ENCODE results near the gene ENTPD8.

ENTPD8 gene

DNA sequence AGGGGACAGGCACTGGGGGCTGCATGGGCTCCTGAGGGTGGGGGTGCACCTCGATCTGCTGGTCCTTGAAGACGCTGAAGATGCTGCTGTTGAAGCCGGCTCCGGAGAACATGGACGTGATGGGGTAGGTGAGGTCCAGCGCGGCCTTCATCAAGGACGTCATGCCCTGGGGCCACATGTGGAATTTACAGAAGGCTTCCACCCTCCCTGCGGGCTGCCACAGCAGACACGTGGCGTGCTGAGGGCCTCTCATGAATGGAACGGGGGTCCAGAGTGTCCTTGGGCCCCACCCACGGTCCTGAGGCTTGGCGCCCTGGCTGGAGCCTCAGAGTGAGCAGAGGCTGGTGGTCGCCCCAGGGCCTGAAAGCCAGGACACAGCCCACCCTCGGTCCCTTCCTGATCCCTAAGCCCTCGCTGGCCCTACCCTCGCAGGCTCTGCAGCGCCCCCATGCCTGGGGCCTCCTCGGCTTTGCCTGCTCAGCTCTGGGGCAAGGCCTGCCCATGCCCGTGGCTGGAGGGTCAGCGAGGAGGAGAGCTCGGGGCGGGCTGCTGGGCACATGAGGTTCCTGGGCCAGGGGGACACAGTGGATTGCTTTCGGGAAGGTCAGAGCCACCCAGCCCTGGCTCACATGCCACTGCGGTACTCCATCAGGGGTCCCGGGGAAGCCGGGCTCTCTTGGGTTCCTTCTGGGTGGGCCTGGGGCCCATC lies 23.3 kb upstream of the ENTPD8 start:
- H3K4me1 Mint-ChIP-seq = peaks cover 25% of the 10 kb centered on the region

DNA sequence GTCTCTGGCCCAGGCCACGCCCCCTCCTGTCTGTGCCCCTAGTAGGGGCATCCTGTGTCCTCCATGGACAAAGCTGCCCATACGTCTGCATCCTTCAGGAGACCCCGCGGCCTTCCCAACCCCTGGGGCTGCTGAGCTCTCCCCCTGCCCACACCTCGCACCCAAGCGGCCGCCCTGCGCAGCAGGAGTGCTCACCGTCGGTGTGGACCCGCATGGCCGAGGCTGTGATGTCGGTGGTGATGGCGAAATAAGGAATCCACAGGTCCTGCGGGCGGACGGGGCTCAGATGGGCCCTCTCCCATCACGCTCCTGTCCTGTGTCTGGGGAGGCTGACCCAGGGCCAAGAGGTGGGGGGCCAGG lies 22.8 kb upstream of the ENTPD8 start:
- no peaks in the 10 kb centered on the region for H3K9me3 Mint-ChIP-seq
- peaks cover 25% of the 10 kb centered on the region for H3K4me1 Mint-ChIP-seq
- no peaks in the 10 kb centered on the region for H3K27me3 Mint-ChIP-seq
- no peak overlapping the region for H3K27ac Mint-ChIP-seq
- ATAC-seq (no peak), DNase-seq (no peak)
- no peaks in the 10 kb centered on the region for H3K36me3 Mint-ChIP-seq (ENCODE audit: low read depth)
- no peak overlapping the region for H3K4me3 Mint-ChIP-seq

More for the DNA sequence above, 23.3 kb upstream of the ENTPD8 start:
- Mint-ChIP-seq H3K36me3 (ENCODE audit: low read depth) (no peaks in the 10 kb centered on the region), H3K4me3 (no peak overlapping the region), H3K27ac (no peak overlapping the region), H3K9me3 (no peaks in the 10 kb centered on the region), H3K27me3 (peaks cover 4% of the 10 kb centered on the region)
- DNase-seq (no peak), ATAC-seq (no peak)

DNA sequence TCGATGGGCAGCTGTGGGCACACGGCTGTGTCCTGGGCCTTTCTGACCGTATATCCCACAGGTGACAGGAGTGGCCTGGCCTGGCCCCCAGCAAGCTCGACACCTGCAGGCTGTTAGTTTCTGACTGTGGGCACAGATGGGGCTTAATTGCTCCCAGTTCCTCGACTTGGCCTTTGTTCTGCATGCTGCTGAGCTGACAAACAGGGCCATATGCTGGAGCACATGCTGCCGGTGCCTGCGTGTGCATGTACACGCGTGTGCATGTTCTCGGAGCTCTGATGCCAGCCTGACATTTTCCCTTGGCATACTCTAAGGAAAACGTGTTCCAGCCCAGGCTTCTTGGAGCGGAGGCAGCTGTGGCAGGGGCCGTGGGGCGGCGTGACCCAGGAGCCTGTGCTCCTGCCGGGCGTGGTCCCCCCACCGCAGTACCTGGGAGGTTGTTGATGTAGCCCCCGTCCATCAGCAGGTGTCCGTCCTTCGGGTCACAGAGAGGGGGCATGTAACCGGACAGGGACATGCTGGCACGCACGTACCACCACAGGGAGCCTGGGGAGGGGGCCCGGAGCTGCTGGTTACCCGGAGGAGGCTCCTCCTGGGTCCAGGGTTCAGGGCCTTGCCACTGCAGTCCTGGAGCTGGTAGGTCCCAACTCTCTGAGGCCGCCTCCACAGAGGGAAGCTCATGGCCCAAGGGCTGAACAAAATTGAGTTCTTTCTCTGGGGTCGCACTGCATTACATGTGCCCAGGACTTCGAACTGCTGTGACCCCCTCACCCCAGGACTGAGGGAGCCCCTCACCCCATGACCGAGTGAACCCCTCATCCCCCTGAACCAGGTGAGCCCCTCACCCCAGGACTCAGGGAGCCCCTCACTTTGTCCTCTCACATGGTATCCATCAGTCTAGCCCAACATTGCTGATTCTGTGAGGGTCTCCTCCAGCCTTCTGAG lies 22.1 kb upstream of the ENTPD8 start:
- ATAC-seq (no peak), DNase-seq (no peak)
- no peaks in the 10 kb centered on the region for H3K36me3 Mint-ChIP-seq (ENCODE audit: low read depth)
- H3K9me3 Mint-ChIP-seq = no peaks in the 10 kb centered on the region
- H3K4me3 Mint-ChIP-seq = peak overlapping the region; percentile 57
- no peaks in the 10 kb centered on the region for H3K27me3 Mint-ChIP-seq
- H3K27ac Mint-ChIP-seq = peak overlapping the region; percentile 64
- peaks cover 25% of the 10 kb centered on the region for H3K4me1 Mint-ChIP-seq

DNA sequence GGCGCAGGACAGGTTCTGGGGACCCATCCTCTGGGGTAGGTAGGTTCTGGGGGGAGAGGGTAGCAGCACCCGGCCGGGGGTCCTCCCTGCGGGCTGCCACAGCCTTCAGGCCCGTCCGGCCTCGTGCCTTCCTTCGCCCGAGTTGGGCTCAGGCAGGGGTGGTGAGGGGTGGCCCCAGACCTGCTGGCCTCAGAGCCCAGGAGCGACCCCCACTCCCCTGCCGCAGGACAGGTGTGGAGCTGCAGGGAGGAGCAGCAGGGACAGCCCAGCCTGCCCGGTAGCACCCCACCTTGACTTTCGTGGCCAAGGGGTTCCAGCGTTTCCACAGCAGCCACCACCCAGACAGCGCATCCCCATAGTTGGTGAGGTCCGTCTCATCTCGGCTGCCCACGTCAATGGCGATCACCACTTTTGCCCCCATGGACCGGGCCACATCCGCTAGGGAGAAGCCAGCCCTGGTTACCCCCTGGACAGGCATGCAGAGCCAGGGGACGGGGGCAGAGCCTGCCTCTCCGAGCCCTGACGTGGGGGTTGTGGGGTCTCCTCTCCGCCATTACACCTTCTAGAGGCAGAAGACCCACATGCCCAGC lies 21.3 kb upstream of the ENTPD8 start:
- H3K4me3 Mint-ChIP-seq = peak overlapping the region; percentile 81
- peaks cover 25% of the 10 kb centered on the region for H3K4me1 Mint-ChIP-seq
- H3K9me3 Mint-ChIP-seq = no peaks in the 10 kb centered on the region

DNA sequence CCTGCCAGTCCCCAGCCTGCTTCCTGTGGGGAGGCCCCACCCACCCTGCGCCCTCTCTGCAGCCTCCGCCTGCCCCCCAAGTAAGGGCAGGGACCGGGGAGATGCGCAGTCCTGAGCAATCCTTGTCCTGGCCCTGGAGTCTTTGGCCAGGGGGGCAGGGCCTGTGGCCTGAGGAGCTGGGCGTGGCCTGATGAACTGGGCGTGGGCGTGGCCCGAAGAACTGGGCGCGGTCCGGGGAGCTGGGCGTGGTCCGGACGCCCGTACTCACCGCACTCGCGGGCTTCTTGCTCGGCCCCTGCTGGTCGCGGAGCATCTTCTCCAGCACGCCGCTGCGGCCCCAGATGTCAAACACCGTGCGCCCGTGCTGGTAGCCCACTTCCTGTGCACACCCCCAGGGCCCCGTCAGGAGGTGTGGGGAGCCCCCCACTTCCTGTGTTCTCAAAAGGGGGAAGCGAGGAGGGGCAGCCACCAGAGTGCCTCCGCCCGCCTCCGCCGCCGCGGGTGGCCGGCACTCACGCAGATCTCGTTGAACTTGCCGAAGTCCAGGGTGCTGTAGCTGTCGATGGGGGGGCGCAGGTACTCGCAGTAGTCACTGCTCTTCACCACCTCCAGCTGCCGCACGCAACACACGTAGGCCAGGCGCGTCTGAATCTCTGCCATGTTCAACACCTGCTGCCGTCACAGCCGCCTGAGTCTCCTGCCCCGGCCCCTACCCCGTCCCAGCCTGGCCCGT lies 20.7 kb upstream of the ENTPD8 start:
- peak overlapping the region; percentile 81 for H3K4me3 Mint-ChIP-seq
- H3K9me3 Mint-ChIP-seq = no peaks in the 10 kb centered on the region
- peaks cover 28% of the 10 kb centered on the region for H3K4me1 Mint-ChIP-seq
- H3K36me3 Mint-ChIP-seq (ENCODE audit: low read depth) = no peaks in the 10 kb centered on the region
- DNase-seq (peak; percentile 93), ATAC-seq (peak; percentile 86)
- H3K27ac Mint-ChIP-seq = peak overlapping the region; percentile 90
- no peaks in the 10 kb centered on the region for H3K27me3 Mint-ChIP-seq

More for the DNA sequence above, 21.3 kb upstream of the ENTPD8 start:
- DNase-seq (no peak), ATAC-seq (no peak)
- H3K27ac Mint-ChIP-seq = peak overlapping the region; percentile 90
- H3K36me3 Mint-ChIP-seq (ENCODE audit: low read depth) = no peaks in the 10 kb centered on the region
- no peaks in the 10 kb centered on the region for H3K27me3 Mint-ChIP-seq

DNA sequence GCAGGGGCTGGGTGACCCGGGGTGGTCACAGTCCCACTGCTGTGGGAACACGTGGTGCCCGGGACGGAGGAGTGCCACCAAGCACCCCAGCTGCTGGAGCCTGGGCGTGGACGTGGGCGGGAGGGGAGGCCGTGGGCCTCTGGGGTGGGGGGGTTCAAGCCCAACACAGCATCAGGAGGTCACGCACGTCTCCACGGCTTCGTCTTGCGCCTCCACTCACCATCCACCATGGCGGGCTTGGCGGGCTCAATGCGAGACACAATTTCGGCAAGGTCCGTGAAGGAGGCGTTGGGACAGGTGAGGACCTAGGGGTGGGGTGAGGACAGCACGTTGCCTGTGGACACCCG lies 20.1 kb upstream of the ENTPD8 start:
- Mint-ChIP-seq H3K4me1 (peaks cover 30% of the 10 kb centered on the region), H3K27ac (no peak overlapping the region), H3K9me3 (no peaks in the 10 kb centered on the region), H3K27me3 (no peaks in the 10 kb centered on the region), H3K36me3 (ENCODE audit: low read depth) (peaks cover under 1% of the 10 kb centered on the region), H3K4me3 (peak overlapping the region; percentile 81)
- no peak for DNase-seq
- no peak for ATAC-seq

DNA sequence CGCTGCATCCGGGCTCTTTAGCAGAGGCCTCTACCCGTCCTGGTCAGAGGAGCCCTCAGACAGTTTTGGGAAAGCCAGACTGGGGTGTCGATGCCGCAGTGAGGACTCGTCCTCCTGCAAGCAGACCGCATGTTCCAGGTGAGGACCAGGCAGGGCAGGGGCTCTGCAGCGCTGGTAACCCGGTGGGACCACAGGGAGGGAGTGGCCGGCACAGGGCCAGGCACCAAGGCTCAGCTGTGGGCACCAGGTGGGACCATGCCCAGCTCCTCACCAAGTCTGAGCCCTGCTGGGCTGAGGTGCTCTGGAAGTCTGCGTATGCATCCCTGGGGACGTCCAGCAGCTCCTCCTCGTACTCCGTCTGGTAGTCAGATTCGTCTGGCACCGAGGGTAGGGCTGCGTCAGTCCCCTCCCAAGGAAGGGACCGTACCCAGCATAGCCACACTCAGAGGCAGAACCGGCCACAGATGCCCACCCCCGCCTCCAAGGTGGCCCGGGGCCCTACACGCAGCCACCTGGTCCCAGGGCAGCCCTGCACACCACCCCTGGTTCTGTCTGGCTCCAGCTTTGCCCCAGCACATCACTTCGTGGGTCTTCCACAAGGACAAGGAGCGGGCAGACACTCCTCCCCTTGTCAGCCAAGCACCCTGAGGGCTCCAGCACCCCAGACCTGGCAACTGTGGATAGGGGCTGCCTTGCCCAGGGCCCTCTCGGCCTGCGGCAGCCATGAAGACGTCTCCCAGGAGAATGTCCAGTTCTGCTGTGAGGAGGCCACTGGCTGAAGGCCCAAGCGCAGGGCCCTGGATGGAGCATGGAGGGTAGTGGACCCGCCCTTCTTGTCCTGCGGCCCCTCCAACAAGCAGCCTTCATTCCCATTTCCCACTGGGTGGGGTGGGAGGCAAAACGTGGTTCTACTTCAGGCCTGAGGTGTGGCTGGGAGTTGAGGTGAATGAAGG lies 19.5 kb upstream of the ENTPD8 start:
- H3K4me3 Mint-ChIP-seq = peak overlapping the region; percentile 50
- no peaks in the 10 kb centered on the region for H3K27me3 Mint-ChIP-seq
- DNase-seq (no peak), ATAC-seq (no peak)
- no peak overlapping the region for H3K27ac Mint-ChIP-seq
- peaks cover 5% of the 10 kb centered on the region for H3K36me3 Mint-ChIP-seq (ENCODE audit: low read depth)
- H3K4me1 Mint-ChIP-seq = peaks cover 34% of the 10 kb centered on the region
- H3K9me3 Mint-ChIP-seq = no peaks in the 10 kb centered on the region

DNA sequence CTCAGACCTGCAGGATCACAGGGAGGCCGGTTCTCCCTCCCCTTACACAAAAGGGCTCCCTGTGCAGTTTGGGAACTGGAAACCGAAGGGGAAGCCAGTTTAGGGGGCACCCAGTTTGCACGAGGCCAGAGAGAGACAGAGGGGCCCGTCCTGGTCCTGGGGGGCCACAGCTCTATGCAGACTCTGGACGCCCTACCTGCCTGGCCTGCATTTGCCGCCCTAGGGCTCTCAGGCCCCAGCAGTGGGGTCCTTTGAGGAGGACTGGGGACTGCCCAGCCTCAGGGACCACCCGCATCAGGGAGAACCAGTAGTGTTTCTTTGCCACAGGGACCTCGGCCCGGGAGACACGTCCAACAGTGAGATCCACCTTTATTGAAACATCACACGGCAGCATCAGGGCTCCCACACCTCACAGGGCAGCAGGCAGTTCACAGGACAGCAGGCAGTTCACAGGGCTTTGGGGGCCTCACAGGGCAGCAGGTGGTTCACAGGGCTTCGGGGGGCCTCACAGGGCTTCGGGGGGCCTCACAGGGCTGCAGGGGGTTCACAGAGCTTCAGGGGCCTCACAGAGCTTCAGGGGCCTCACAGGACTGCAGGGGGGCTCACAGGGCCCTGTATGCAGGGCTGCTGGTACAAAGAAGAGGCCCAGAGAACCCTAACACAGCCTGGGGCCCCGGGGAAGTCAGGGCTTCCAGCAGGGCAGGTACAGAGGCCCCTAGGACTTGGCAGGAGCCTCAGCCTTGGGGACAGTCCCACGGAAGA lies 18.6 kb upstream of the ENTPD8 start:
- ATAC-seq = no peak
- Mint-ChIP-seq H3K27ac (peak overlapping the region; percentile 30), H3K9me3 (no peaks in the 10 kb centered on the region), H3K36me3 (ENCODE audit: low read depth) (peaks cover 7% of the 10 kb centered on the region), H3K4me1 (peaks cover 38% of the 10 kb centered on the region), H3K27me3 (no peaks in the 10 kb centered on the region), H3K4me3 (peak overlapping the region; percentile 33)
- DNase-seq = no peak

DNA sequence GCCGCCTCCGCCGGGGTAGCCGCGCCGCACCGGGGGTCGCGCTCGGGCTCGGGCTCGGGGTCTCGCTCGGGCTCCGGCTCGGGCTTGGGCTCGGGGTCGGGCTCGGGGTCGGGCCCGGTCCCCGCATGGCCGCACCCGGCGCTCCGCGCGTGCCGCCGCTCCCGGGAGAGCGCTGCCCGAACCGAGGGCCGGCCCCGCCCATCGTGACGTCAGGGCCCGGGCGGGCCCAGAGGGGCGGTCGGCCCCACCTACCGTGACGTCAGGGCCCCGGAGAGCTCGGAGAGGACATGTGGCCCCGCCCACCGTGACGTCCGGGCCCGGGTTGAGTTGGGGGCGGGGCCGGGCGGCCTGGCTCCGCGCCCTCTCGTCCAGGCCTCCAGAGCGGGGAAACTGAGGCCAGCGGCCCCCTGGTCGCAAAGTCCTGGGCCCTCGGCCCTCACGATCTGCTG lies 18.0 kb upstream of the ENTPD8 start, which contains the start of gene NSMF:
Gene NSMF, minus strand, starts transcription at position 183 of the 449 bp plus-strand sequence. CDS start 232 bp downstream, outside the sequence.
- H3K27me3 Mint-ChIP-seq = no peaks in the 10 kb centered on the region
- H3K9me3 Mint-ChIP-seq = no peaks in the 10 kb centered on the region
- H3K4me1 Mint-ChIP-seq = peaks cover 43% of the 10 kb centered on the region
- ATAC-seq (peak; percentile 58), DNase-seq (peak; percentile 97)
- peak within 1 kb of the TSS; percentile 30 for H3K27ac Mint-ChIP-seq
- peaks cover 10% of the 10 kb centered on the region for H3K36me3 Mint-ChIP-seq (ENCODE audit: low read depth)
- H3K4me3 Mint-ChIP-seq = peak within 1 kb of the TSS; percentile 40

DNA sequence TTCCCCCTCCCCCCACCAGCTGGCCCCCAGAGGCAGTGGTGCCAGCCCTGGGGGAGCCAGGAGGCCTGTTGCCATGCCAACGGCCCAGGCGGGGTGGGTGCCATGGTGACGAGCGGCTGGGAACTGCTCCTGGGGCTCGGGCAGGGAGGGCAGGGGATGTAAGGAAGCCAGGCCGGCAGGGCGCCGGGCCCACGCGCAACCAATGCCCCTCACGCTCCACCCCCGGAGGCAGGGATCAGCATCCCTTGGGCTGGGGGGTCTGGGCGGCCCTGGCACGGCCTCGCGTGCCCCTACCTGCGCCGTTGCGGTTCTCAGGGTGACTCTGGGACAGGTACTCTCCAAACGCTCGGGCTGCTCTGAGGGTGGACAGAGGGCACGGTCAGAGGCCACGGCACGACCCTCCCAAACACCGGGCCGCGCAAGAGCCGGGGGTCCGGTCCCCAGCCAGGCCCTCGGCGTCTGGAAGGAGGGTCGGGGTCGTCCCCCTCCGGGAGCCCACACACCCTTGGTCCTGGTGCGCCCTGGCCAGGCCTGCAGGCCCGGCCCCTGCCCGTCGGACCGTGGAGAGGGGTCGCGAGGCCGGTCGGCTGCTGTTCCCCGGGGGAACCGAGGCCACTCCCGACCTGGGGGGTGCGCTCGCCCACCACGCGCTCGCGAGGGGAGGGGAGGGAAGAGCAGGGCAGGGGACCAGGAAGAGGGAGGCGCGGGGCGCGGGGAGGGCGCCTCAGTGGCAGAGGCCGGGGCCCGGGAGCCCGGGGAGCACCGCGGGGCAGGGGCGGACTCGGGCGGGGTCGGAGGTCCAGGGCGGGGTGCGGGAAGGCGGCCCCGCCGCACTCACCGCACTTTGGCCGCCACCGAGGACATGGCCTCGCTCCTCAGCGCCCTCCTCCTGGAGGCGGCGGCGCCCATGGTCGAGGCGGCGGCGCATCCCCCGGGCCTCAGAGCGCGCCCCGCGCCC lies 17.3 kb upstream of the ENTPD8 start:
- H3K27ac Mint-ChIP-seq = no peak overlapping the region
- H3K4me3 Mint-ChIP-seq = peak overlapping the region; percentile 40
- ATAC-seq (peak; percentile 0), DNase-seq (peak; percentile 25)
- no peaks in the 10 kb centered on the region for H3K27me3 Mint-ChIP-seq
- H3K9me3 Mint-ChIP-seq = no peaks in the 10 kb centered on the region
- H3K4me1 Mint-ChIP-seq = peaks cover 46% of the 10 kb centered on the region
- peaks cover 13% of the 10 kb centered on the region for H3K36me3 Mint-ChIP-seq (ENCODE audit: low read depth)

DNA sequence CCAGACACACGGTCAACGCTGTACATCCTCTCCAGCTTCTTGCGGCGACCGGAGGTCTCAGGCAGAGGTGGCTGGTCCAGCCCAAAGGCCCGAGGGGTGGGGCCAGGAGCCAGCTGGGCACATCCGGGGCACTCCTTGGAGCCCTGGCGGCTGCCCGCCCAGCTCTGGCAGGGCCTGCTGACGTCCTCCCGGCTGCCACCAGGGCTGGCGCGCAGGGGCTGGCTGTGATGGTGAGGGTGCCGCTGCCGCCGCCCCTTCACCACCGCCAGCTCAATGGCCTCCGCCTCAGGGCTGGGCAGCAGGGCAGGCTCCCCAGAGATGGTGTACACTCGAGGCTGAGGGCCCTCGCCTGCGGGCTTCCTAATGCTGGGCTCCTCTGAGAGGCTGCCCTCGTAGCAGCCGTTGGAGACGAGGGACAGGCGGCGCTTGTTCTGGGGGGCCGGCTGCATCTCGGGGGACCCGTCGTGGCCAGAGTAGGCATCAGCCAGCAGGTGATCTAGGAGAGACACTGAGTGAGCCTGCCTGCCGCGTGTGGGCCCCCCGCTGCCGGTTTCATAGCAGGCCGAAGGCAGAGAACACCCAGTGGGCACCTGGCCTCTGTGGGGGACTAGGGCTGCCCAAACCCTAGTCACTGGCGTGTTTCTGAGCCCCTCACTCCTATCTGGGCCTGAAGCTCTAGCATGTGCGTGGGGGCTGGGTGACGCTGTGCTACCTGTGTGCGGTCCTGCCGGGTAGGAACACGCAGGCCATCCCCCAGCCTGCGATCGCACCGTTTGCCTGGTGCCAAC lies 16.4 kb upstream of the ENTPD8 start:
- ATAC-seq (no peak), DNase-seq (no peak)

More for the DNA sequence above, 16.4 kb upstream of the ENTPD8 start:
- H3K4me3 Mint-ChIP-seq = peak overlapping the region; percentile 38
- H3K9me3 Mint-ChIP-seq = no peaks in the 10 kb centered on the region
- peaks cover 42% of the 10 kb centered on the region for H3K4me1 Mint-ChIP-seq
- H3K27ac Mint-ChIP-seq = no peak overlapping the region
- peaks cover 14% of the 10 kb centered on the region for H3K36me3 Mint-ChIP-seq (ENCODE audit: low read depth)
- no peaks in the 10 kb centered on the region for H3K27me3 Mint-ChIP-seq

Data from activated naive CD8-positive, alpha-beta T cell treated with anti-CD3 and anti-CD28 coated beads, Interleukin-2, amount 50 U/mL, for 24 hours (primary cell).